ENCODE results near the gene UBE2QL1.

Gene UBE2QL1

GRCh38 chr5:6430418-6431028 is 18.1 kb upstream of the UBE2QL1 start:
- DNase-seq (no peak), ATAC-seq (no peak)

DNA sequence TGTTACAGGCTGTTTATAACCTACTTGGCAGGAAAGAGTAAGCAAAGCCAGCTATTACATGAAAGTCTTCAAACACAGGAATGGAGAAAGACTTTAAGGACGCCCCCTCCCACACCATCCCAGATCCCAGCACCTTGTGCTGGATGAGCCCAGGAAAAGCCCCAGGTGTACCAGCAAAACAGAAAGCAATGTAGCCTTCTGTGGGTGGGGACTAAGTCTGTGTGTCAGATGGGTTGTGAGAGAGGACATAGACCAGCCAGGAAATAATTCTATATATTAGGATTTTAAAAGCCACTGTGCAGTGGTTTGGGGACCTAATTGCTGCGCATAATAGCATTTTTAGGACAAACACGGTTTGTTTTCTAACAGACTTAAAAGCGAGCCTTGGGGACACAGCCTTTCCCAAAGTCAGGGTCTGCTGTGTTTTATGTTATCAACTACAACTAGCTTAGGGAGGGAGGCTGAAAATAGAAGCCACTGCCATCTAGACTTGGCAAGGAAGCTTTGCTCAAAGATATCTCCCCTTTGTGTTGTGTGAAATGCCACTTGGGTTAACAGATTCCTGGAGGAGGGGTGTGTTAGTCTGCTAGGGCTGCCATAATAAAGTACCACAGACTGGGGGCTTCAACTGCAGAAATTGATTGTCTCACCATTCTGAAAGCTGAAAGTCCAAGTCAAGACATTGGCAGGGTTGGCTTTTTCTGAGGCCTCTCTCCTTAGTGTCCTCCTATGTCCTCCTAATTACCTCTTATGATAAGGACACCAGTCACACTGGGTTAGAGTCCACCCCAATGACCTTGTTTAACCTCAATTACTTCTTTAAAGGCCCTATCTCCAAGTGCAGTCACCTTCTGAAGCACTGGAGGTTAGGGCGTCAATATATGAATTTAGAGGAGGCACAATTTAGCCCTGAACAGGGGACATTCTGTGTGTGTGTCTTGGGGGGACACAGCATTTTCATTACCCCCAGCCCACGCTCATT is 17.2 kb upstream of the UBE2QL1 start:
- DNase-seq (no peak), ATAC-seq (no peak)

DNA sequence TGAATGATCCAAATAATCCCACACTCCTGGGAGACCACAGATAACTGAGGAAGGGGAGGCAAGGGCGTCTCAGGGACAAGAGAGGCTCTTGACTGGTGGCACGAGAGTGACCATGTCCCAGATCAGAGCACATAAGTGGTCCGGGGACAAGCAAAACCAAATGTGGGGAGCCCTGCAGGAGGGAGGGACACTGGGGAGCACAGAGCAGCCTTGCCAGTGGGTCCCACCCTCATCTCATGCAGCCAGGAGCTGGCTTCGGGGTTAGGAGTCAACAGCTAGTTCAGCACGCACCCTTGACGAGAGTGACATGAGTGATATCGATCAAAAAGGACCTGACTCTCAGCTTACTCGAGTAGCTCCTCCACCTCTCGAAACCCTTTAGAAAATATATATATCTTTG is 16.5 kb upstream of the UBE2QL1 start:
- DNase-seq (no peak), ATAC-seq (no peak)

- DNase-seq (no peak), ATAC-seq (no peak)
Observed at GRCh38 chr5:6434731-6435130, 13.9 kb upstream of the UBE2QL1 start.

DNA sequence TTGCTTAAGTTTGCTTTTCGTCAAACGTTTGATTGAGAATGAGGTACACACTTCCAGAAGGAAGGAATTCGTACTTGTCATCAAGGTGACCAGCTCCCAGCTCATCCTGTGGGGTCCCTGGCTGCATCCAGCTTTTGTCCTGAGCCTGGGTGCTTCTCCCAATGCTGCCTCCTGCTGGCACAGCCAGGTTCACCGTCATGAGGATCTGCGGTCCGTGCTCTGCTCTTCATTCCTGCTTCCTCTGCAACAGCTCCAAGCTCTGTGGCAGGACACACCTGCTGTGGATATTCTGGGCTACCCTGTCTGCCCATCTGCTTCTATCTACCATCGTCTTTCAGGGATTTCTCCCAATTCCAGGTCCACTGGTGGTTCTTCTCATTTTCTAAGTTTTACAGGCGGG is 13.3 kb upstream of the UBE2QL1 start:
- no peak for ATAC-seq

DNA sequence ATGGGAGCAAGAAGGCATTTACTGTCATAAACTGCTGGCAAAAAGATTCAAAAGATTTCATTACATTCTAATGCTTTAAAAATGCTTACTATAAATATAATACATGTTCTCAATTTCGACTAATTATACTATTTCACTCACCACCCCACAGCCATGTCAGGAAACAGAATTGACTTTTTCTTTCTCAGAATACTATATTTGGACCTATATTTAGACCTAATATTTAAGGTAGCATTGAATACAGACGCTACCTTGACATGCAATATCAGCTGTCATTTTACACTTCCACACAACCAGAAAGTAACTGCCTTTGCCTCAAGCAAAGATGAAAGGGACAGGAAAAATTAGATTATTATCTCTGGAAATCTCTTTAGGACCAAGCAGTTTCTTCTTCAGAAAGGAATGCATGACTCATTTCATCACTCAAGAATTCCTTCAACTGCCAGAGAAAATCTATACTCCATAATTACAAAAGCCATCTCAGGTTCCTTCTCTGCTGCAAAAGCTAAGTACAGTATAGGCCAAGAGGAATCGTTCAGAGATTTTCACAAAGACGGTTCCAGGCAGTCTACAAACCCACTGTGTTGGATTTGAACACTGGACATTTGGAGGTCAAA is 11.8 kb upstream of the UBE2QL1 start:
- no peak for ATAC-seq
- DNase-seq, result no peak

More for the DNA sequence above, 13.3 kb upstream of the UBE2QL1 start:
- DNase-seq, result peak; percentile 11

- ATAC-seq, result no peak
- DNase-seq, result no peak
Observed at GRCh38 chr5:6439588-6440550, 8.8 kb upstream of the UBE2QL1 start.

DNA sequence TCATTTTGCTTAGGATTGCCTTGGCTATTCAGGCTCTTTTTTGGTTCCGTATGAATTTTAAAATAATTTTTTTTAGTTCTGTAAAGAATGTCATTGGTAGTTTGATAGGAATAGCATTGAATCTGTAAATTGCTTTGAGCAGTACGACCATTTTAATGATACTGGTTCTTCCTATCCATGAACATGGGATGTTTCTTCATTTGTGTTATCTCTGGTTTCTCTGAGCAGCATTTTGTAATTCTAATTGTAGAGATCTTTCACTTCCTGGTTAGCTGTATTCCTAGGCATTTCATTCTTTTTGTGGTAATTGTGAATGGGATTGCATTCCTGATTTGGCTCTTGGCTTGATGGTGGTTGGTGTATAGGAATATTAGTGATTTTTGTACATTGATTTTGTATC is 6.3 kb upstream of the UBE2QL1 start:
- ATAC-seq, result no peak

GRCh38 chr5:6443326-6443725 is 5.3 kb upstream of the UBE2QL1 start:
- DNase-seq (no peak), ATAC-seq (no peak)

More for the DNA sequence above, 6.3 kb upstream of the UBE2QL1 start:
- no peak for DNase-seq

DNA sequence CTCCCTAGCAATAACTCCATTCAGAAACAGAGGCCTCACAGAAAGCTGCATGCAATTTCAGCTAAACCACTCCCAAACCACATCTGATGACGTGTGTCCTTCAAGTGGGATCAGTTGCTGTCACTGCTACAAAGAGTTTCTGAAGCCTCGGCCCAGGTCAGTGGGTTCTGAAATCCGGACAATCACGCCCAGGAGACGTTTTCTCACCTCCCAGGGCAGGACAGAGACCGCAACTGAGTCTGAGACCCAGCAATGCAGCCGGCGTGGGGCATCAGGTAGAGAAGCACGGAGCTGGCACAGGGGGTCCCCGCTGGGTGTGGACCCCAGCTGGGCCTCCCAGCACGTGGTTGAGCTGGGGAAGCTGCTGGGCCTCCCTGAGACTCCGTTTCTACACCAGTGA is 2.6 kb upstream of the UBE2QL1 start:
- no peak for DNase-seq
- peak; percentile 26 for ATAC-seq

GRCh38 chr5:6446626-6447309 is 1.9 kb upstream of the UBE2QL1 start:
- no peak for DNase-seq

GRCh38 chr5:6447384-6448140 is 1.1 kb upstream of the UBE2QL1 start:
- no peak for DNase-seq
- no peak for ATAC-seq

More at GRCh38 chr5:6446626-6447309, 1.9 kb upstream of the UBE2QL1 start:
- no peak for ATAC-seq

GRCh38 chr5:6448141-6448491 is 543 bp upstream of the UBE2QL1 start:
- DNase-seq, result no peak
- no peak for ATAC-seq

DNA sequence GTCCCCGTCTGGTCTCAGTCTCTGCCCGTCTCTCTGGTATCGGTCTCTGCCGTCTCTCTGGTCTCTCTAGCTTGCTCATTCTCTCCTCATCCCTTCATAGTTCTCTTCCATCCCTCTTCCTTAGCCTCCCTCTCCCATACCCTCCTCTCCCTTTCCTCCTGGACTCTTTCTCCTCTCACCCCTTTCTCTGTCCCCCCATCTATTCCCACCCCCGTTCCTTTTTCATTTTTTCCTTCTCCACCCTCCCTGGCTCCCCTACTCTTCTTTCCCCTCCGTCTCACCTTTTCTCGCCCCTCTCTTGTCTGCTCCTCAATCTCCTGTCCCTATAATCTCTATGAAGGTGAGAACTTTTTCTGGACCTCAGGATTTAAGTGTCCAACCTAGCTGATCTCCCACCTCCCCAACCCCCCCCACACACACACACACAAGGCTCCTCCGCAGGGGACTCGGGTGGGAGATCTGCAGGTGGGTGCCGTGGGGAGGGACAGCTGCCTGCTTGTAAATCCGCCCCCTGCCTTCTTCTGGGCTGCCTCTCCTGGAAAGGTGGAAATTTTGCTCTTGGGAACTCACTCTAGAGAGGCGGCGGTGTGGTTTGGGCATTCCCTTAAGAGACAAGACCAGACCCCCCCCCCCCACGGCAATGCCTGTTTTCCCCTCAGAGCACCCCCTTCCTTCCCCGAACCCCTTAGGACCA is 953 bp downstream of the UBE2QL1 start:
- ATAC-seq, result no peak
- no peak for DNase-seq

DNA sequence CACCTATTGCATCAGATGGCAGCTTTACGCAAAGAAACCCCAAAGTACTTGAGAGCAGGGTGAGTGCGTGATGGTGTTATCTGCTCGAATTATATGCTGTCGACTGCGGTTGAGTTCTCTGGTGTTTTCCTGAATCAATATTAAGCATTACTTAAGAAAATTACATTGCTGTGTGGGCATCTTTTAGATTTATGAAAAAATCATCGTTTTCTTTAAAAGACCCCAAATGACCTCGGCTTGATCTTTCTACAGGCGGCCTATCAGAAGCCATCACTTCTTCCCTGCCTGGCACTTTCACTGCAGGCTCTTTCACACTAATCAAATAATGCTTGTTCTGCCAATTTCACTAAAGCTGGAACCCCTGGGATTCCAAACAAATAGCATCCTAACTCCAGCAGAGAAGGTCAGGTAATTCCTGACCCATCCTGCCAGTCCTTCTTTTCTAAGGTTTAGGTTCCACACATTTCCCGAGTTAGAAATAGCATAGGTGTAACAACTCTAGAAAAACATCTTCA is 1.7 kb downstream of the UBE2QL1 start:
- DNase-seq (no peak), ATAC-seq (no peak)

DNA sequence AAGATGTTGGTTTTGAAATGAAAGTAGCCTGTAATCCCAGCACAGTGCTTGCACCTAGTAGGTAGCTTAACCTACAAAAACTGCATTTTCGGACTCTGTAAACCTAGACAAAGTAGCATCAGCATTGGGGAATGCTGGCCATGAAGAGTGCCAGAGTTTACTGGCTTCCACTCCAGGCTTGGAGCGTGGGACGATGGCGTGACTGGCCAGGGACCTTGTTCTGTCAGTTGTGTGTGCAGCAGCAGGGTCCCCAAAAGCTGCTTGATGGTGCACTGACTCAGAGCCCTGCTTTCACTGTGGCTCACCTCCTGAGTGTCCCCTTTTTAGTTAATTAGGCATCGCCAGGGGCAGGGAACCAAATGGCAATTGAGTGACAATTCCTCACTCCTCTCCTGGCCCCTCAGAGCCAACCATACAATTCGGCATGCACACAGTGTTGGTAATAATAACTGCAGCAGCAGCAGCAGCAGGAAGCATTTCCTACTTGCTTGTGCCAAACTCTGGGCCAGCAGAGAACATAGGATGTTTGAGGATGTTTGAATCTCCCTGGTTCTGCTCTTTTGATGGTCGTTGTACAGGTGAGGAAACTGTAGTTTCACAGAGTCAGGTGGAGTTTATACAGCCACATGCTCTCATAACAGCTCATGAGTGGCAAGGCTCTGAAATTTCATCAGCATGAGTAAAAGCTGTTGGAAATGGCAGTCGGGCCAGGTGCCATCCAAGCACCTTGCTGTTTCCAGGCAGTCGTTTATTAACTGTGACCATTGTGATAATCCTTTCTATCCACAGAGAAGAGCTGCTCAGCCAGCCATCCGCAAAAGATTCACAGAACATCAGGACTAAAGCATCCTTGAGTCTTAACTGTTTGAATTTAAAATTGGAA is 4.2 kb downstream of the UBE2QL1 start:
- DNase-seq (no peak), ATAC-seq (no peak)

GRCh38 chr5:6453937-6454560 is 5.4 kb downstream of the UBE2QL1 start:
- ATAC-seq, result no peak
- no peak for DNase-seq

DNA sequence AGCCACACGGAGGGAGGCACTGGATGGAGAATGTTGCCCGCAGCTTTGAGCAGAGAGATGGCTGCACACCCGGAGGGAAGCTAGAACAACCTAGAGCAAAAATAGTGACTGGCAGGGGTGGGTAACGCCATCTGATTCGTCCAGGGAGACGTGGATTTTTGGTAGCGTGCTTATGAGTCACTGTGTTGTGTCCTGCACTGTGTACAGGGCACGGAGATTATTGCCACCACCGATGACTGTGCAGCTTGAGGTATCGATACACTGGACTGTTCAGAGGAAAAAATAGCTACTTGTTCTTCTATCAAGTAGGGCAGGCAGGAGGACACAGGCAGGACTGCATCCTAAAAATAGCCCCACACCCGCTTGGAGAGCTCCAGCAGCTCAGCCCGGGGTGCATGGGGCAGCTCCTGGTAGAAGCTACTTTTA is 6.0 kb downstream of the UBE2QL1 start:
- ATAC-seq, result no peak

More for the DNA sequence above, 6.0 kb downstream of the UBE2QL1 start:
- no peak for DNase-seq
